GM18907 (cell line): Measurements from ENCODE around the gene SLC12A3.

Experiments
- ATAC-seq: cut with Tn5 transposase; IDR thresholded peaks from one replicate; pipeline ENCODE4 v1.9.1; 2021; ENCODE audit warnings: mild to moderate bottlenecking, moderate library complexity; ENCODE audit not compliant: unreplicated experiment

The SLC12A3 gene

GRCh38 chr16:56961386-56961785, 96.4 kb downstream of the SLC12A3 start:
- ATAC-seq: no peak

- no peak for ATAC-seq
These were observed 96.9 kb downstream of the SLC12A3 start, which contains the start of gene CETP for GRCh38 chr16:56961851-56962281. Gene CETP, plus strand, starts transcription at chr16:56961950. Its CDS starts 30 bp downstream, at chr16:56961980.

DNA sequence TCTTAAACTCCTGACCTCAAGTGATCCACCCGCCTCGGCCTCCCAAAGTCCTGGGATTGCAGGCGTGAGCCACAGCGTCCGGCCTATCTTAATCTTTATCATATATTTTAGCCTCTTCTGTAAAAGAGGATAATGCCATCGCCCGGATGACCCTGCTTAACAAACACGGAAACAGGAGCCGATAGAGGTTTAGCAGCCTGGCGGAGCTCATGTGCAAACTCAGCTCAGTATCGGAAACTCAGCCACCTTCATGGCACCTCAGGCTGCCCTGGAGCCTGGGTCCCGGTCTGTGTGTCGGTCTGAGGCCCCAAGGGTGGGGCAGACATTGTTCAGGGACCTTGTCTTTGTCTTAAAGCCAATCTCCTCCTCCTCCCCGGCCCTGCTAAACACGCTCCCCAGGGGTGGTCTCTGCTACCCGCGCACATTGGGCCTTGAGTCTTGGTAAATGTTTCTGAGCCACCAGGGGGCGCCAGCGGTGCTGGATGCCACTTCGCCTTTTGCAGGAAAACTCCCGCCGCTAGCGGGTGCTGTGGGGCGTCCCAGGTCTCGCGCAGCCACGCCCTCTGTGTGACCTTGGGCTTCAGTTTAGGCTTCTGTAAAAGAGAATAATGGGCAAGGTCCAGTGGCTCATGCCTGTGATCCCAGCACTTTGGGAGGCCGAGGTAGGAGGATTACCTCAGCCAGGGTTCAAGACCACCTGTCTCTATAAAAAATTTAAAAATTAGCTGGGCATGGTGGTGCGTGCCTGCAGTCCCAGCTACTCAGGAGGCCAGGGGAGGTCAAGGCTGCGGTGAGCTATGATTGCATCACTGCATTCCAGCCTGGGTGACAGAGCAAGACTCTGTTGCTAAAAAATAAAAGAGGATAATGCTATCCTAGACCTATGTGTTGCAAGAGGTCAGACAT, 99.5 kb downstream of the SLC12A3 start:
- peak; percentile 76 for ATAC-seq
